GM21825 (cell line): ENCODE data around the gene GNB5.

Source experiments
- ATAC-seq: cut with Tn5 transposase; IDR thresholded peaks from one replicate; pipeline ENCODE4 v1.9.1; 2021; ENCODE audit warnings: mild to moderate bottlenecking, moderate library complexity; ENCODE audit not compliant: unreplicated experiment

The GNB5 gene

GRCh38 chr15:52146776-52147175 is 44.4 kb downstream of the GNB5 start:
- no peak for ATAC-seq

GRCh38 chr15:52146261-52146660 is 44.9 kb downstream of the GNB5 start:
- ATAC-seq: no peak

- no peak for ATAC-seq
Observed at GRCh38 chr15:52144656-52145178, 46.5 kb downstream of the GNB5 start.

GRCh38 chr15:52143873-52144272 is 47.3 kb downstream of the GNB5 start:
- no peak for ATAC-seq

GRCh38 chr15:52140646-52141045 is 50.5 kb downstream of the GNB5 start:
- ATAC-seq: no peak

- peak; percentile 51 for ATAC-seq
Observed at GRCh38 chr15:52139599-52140462, 51.4 kb downstream of the GNB5 start.

GRCh38 chr15:52137432-52138357 is 53.5 kb downstream of the GNB5 start:
- no peak for ATAC-seq

- ATAC-seq: no peak
Observed at GRCh38 chr15:52136442-52136980, 54.7 kb downstream of the GNB5 start.

- no peak for ATAC-seq
Observed at GRCh38 chr15:52134502-52135144, 56.6 kb downstream of the GNB5 start.

GRCh38 chr15:52133510-52134220 is 57.5 kb downstream of the GNB5 start:
- ATAC-seq: no peak

- ATAC-seq: no peak
Observed at GRCh38 chr15:52132066-52132465, 59.1 kb downstream of the GNB5 start.

- ATAC-seq: no peak
Observed at GRCh38 chr15:52128568-52128967, 62.6 kb downstream of the GNB5 start.

- no peak for ATAC-seq
Observed at GRCh38 chr15:52124270-52124880, 66.8 kb downstream of the GNB5 start.

- ATAC-seq: no peak
Observed at GRCh38 chr15:52121896-52122295, 69.3 kb downstream of the GNB5 start.

GRCh38 chr15:52121006-52121405 is 70.2 kb downstream of the GNB5 start:
- ATAC-seq: no peak

GRCh38 chr15:52120488-52120887 is 70.7 kb downstream of the GNB5 start:
- no peak for ATAC-seq

- no peak for ATAC-seq
Observed at GRCh38 chr15:52118969-52119749, 72.0 kb downstream of the GNB5 start.

GRCh38 chr15:52117549-52117948 is 73.6 kb downstream of the GNB5 start:
- no peak for ATAC-seq
